GM12891 (cell line): ENCODE measurements around the gene ADGRB3.

Experiments used
- PAX5 ChIP-seq: IDR thresholded peaks from 2 replicates; pipeline ENCODE4 v1.6.1; 2011; ENCODE audit warnings: low read length, moderate library complexity, mild to moderate bottlenecking; ENCODE audit not compliant: insufficient read depth, severe bottlenecking
- POLR2A ChIP-seq: IDR thresholded peaks from 2 replicates; pipeline ENCODE4 v1.6.1; 2011; ENCODE audit warnings: low read depth, low read length, control low read depth
- POLR2AphosphoS5 ChIP-seq: IDR thresholded peaks from 2 replicates; pipeline ENCODE4 v1.6.1; 2011; ENCODE audit warnings: low read depth, low read length, control low read depth
- POU2F2 ChIP-seq: IDR thresholded peaks from 2 replicates; pipeline ENCODE4 v1.6.1; 2011; ENCODE audit warnings: low read depth, mild to moderate bottlenecking, control low read depth, low read length, moderate library complexity
- SPI1 ChIP-seq: IDR thresholded peaks from 2 replicates; pipeline ENCODE4 v1.6.1; 2011; ENCODE audit warnings: low read depth, low read length, control low read depth
- TAF1 ChIP-seq: IDR thresholded peaks from 2 replicates; pipeline ENCODE4 v1.6.1; 2011; ENCODE audit warnings: low read depth, low read length, control low read depth

DNA sequence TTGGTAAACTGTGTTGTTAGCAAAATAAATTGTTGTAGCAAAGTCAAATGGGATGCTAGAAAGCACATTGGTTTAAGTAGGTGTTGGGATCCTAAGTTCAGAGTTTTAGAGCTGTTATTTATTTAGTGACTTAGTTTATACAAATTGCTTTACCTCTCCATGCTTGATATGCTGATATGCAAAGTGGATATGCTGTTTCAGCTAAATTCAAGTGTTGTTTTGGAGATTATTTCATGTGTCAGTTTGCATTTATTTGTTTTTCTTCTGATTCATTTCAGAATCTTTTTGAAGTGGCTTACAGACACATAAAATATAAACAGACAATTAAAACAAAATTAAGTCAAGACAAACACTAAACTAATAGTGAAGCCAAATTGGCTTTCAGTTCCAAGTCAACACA is 203.5 kb downstream of the ADGRB3 start:
- no peak for TF ChIP-seq POLR2A
- no peak for TF ChIP-seq POLR2AphosphoS5
- TF ChIP-seq TAF1: no peak
- TF ChIP-seq POU2F2: no peak
- no peak for TF ChIP-seq SPI1
- no peak for TF ChIP-seq PAX5
